Testis (tissue), 3 donors: Measurements from ENCODE around the gene PDGFRB. TPM values are rescaled to one million over a fixed set of nuclear protein-coding genes. Genes with fewer than 3 reads are reported as not detected.
A peak's percentile ranks its signal among the peaks of the same experiment; 100 is the strongest.

Experiments
- DNase-seq: peaks from one replicate; pipeline ENCODE4 v3.0.0-alpha.2; 2019
- H3K27ac ChIP-seq, 2 donors: fragments of 200-600 bp; sonication (generic); one replicate each; pipeline ENCODE4 v1.5.1; 2019
- H3K27me3 ChIP-seq: fragments of 200-600 bp; sonication (generic); one replicate; pipeline ENCODE4 v1.5.1; 2019
- H3K36me3 ChIP-seq: fragments of 200-600 bp; sonication (generic); one replicate; pipeline ENCODE4 v1.5.1; 2017; ENCODE audit warnings: low read depth; ENCODE audit errors: missing control alignments
- H3K4me1 ChIP-seq: fragments of 200-600 bp; sonication (generic); one replicate; pipeline ENCODE4 v1.5.1; 2019
- H3K4me3 ChIP-seq, 2 donors: fragments of 200-600 bp; sonication (generic); one replicate each; pipeline ENCODE4 v1.5.1; 2017 to 2019
- H3K9me3 ChIP-seq: fragments of 200-600 bp; sonication (generic); one replicate; pipeline ENCODE4 v1.5.1; 2017
- POLR2A ChIP-seq: fragments of 450-650 bp; IDR thresholded peaks from one replicate; pipeline ENCODE4 v1.6.1; 2017; ENCODE audit warnings: antibody characterized with exemption, mild to moderate bottlenecking, moderate library complexity
- WGBS, 2 donors: methylation state at CpG; one replicate each; pipeline ENCODE4 v1.1.5; 2018; 5-methylcytosine and 5-hydroxymethylcytosine counted together
- intact Hi-C: fragments of 100-400 bp; cut with DNase I; formaldehyde crosslinking; loops from one replicate; pipeline ENCODE4 v1.15.1; 2023; ENCODE audit warnings: low total_unique reads
- polyA plus RNA-seq: library from polyadenylated mRNA; stranded (reverse); fragments of 350-450 nt; fragmentation: Illumina TruSeq; extraction: RNeasy Lipid Tissue Mini Kit (QIAGEN cat#74804); gene quantifications from one replicate; pipeline ENCODE4 v1.2.3, GENCODE V29; 2014; ENCODE audit warnings: low read depth, low replicate concordance; ENCODE audit not compliant: insufficient read depth
- total RNA-seq, 2 donors: library from RNA; depleted of rRNA; stranded (reverse); fragments of >200 nt; gene quantifications; one replicate each; pipeline ENCODE4 v1.2.3, GENCODE V29; 2016
- TF ChIP-seq, protein P1 (sequence below), 3 experiments: fragments of 450-650 bp in 2 of 3; fragments of 200-600 bp in 1 of 3; sonication (generic) in 1 of 3; IDR thresholded peaks; one replicate each; pipeline ENCODE4 v1.5.1; 2016 to 2019; ENCODE audit warnings: antibody characterized with exemption in 3 of 3, mild to moderate bottlenecking in 2 of 3, moderate library complexity in 1 of 3

The PDGFRB gene
- total and polyA plus RNA-seq, 3 donors from 2014 or later = 61.6 to 87.0 (median 71.2) TPM

DNA sequence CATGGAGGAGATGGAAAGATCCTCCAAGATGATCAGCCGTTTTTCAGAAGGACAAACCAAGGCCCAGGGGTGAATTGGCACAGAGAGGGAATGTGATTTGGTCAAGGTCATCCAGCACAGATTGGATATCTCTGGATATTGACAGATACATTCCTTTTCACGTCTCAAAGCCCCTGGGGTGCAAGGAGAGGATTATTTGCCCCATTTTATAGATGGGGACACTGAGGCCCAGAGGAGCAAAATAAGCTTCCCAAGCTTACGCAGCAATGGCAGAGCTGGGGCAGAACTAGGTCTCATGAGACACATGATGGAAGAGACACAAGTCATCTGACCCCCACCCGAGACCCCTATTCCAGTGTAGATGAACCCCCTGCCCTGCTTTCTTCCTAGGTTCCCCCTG is 895 bp upstream of the PDGFRB start:
- no peak for TF ChIP-seq POLR2A
- TF ChIP-seq, protein P1, sequence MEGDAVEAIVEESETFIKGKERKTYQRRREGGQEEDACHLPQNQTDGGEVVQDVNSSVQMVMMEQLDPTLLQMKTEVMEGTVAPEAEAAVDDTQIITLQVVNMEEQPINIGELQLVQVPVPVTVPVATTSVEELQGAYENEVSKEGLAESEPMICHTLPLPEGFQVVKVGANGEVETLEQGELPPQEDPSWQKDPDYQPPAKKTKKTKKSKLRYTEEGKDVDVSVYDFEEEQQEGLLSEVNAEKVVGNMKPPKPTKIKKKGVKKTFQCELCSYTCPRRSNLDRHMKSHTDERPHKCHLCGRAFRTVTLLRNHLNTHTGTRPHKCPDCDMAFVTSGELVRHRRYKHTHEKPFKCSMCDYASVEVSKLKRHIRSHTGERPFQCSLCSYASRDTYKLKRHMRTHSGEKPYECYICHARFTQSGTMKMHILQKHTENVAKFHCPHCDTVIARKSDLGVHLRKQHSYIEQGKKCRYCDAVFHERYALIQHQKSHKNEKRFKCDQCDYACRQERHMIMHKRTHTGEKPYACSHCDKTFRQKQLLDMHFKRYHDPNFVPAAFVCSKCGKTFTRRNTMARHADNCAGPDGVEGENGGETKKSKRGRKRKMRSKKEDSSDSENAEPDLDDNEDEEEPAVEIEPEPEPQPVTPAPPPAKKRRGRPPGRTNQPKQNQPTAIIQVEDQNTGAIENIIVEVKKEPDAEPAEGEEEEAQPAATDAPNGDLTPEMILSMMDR (IDR thresholded peaks at IDR 0.05) = no peak
- Histone ChIP-seq H3K4me3 (no peak overlapping the region), H3K27me3 (no peaks in the 10 kb centered on the region), H3K9me3 (no peaks in the 10 kb centered on the region), H3K36me3 (no peaks in the 10 kb centered on the region), H3K27ac (peak overlapping the region; percentile 81 to 89), H3K4me1 (peaks cover 29% of the 10 kb centered on the region)
- intact Hi-C loops = no loop called here
- DNase-seq = no peak
- WGBS, 2 donors = 64% methylated on average over 4 of the region's 4 CpGs

DNA sequence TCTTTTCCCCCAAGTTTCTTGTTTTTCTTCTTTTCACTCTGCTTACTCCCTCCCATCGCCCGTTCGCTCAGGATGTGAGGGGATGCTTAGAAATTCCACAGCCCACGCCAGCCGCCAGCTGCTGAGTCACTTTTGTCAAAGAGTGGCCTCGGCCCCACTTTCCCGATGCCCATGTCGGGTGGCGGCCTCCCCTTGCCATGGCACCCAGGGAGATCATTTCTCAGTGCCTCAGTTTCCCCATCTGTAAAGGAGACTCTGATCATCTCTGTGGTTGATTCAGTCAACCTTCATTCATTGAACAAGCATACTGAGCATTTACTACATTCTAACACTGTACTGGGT is 353 bp upstream of the PDGFRB start:
- H3K4me1 ChIP-seq = peaks cover 29% of the 10 kb centered on the region
- peak overlapping the region; percentile 81 to 89 for H3K27ac ChIP-seq
- TF ChIP-seq, protein P1 (IDR thresholded peaks at IDR 0.05) = no peak
- no peak for TF ChIP-seq POLR2A
- H3K36me3 ChIP-seq = no peaks in the 10 kb centered on the region
- no peak for DNase-seq
- peak overlapping the region in 1 of 2 donors; percentile 66 for H3K4me3 ChIP-seq
- no peaks in the 10 kb centered on the region for H3K27me3 ChIP-seq
- no peaks in the 10 kb centered on the region for H3K9me3 ChIP-seq
- 21 to 26% methylated on average over 9 of the region's 9 CpGs for WGBS, 2 donors
- intact Hi-C loops = no loop called here

DNA sequence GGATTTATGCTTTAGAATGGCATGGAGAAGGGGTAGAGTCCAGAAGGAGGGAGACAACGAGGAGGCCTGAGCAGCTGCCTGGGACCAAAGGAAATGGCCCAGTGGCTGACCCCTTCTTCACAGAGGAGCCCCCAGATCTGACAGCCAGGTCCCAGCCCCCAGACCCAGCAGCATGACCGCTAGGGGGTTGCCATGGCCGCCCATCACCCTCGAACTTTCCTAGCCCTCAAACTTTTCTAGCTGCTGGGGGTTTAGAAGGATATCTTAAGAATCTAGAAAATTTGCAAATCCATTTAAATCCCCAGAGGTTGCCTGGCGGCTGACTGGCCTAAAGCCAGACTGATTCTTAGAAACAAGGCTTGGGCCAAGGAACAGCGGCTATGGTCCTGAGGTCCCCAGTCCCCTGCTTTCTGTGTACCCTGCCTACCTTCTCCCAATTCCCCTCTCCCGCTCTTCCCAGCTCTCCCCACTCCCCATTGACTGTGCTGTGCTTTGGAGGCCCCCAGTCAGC is 972 bp downstream of the PDGFRB start:
- TF ChIP-seq POLR2A = no peak
- TF ChIP-seq, protein P1 (IDR thresholded peaks at IDR 0.05) = no peak
- Histone ChIP-seq H3K9me3 (no peaks in the 10 kb centered on the region), H3K27me3 (no peaks in the 10 kb centered on the region), H3K4me3 (peak overlapping the region; percentile 49 to 66), H3K36me3 (no peaks in the 10 kb centered on the region), H3K27ac (peak overlapping the region; percentile 81 to 89), H3K4me1 (peaks cover 21% of the 10 kb centered on the region)
- DNase-seq = no peak
- WGBS, 2 donors = 60 to 67% methylated on average over 5 to 7 of the region's 7 CpGs
- intact Hi-C loops = no loop called here

DNA sequence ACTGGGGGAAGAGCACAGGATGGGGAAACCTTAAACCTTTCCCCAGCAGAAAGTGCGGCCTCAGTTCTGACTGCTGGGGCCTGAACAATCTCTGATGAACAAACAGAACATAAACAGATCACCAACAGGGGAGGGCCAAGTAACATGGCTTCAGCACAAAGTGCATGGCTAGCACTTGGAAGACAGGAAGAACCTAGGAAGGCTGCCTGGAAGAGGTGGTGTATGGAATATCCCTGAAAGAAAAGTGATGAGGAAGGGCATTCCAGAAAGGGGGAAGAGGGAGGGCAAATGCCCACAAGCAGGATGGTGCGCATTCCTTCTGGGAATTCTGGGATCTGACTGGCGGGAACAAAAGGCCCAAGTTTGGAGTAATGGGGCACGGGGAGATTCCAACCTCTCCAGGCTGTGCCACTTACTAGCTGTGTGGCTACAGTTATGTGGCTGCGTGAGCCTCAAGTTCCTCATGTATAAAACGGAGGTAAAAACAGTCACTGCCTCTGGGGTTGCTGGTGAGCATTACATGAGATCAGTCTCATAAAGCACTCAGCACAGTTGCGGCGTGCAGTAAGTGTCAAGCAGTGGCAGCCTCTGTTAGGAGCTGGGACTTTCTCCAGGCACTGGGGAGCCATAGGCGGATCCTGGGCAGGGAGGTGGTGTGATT is 1.6 kb downstream of the PDGFRB start:
- Histone ChIP-seq H3K4me1 (peaks cover 17% of the 10 kb centered on the region), H3K27ac (peak overlapping the region; percentile 81 to 89), H3K9me3 (no peaks in the 10 kb centered on the region), H3K4me3 (peak overlapping the region; percentile 49 to 66), H3K36me3 (no peaks in the 10 kb centered on the region), H3K27me3 (no peaks in the 10 kb centered on the region)
- intact Hi-C loops = no loop called here
- 67 to 70% methylated on average over 8 to 9 of the region's 9 CpGs for WGBS, 2 donors
- peak; percentile 46 for DNase-seq
- no peak for TF ChIP-seq POLR2A
- TF ChIP-seq, protein P1 (IDR thresholded peaks at IDR 0.05) = no peak

DNA sequence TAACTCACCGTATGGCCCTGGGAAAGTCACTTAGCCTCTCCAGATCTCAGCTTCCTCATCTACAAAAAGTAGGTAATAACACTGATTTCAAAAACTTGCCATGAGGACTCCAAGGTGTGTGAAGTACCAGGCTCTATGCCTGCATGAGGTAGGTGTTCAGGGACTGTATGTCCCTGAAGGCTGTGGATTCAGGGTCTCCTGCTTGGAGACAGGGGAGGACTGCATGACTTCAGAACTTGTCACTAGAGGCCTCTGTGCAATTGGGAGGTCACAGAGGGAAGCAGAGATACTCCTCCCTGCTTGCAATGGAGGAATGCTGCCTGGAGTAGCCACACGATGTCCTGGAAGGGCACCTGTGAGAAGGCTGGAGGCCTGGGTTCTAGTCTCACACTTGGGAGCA is 2.2 kb downstream of the PDGFRB start:
- TF ChIP-seq POLR2A = no peak
- TF ChIP-seq, protein P1 (IDR thresholded peaks at IDR 0.05) = no peak
- Histone ChIP-seq H3K4me1 (peaks cover 13% of the 10 kb centered on the region), H3K27me3 (no peaks in the 10 kb centered on the region), H3K4me3 (peak overlapping the region; percentile 49 to 66), H3K9me3 (no peaks in the 10 kb centered on the region), H3K36me3 (no peaks in the 10 kb centered on the region), H3K27ac (peak overlapping the region; percentile 81 to 89)
- WGBS, 2 donors = 62 to 63% methylated on average over 2 of the region's 2 CpGs
- intact Hi-C loops = no loop called here
- DNase-seq = no peak
